Right lobe of liver (tissue), 4 donors: ENCODE results near the gene INPP4B.

Source experiments
- POLR2A ChIP-seq: fragments of 450-650 bp; IDR thresholded peaks from one replicate; pipeline ENCODE4 v1.6.1; 2017; ENCODE audit warnings: antibody characterized with exemption, mild to moderate bottlenecking
- TF ChIP-seq, protein P1 (sequence below), 4 donors: fragments of 200-600 bp in 3 of 4; fragments of 450-650 bp in 1 of 4; IDR thresholded peaks; one replicate each; pipeline versions ENCODE4 v1.5.1 to v1.8.0; 2016 to 2022; ENCODE audit warnings: antibody characterized with exemption in 4 of 4, mild to moderate bottlenecking in 2 of 4
- donor health status: DM: no; HTN: no; CAD: no.
- donor health status: DM: no; HTN: no; CAD: no.
- donor health status: DM: no; HTN: yes; CAD: no.

DNA sequence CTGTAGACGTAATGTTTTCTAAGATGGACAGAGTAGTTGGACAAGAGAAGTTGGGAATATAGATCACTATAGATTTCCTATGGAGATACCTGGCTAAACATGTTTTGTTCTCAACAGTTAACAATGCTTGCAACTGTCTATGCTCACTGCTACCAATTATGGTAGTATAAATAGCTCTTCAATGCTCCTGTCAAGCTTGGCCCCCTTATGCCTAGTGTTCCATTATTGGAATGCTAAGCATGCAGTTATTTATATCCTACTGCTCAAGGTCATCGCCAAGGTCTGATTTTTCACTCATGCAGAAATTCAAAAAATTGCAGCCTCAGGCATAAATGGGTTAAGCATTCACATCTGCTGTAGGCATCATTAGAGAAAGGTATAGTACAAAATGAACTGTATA, 690.8 kb downstream of the INPP4B start:
- TF ChIP-seq, protein P1, sequence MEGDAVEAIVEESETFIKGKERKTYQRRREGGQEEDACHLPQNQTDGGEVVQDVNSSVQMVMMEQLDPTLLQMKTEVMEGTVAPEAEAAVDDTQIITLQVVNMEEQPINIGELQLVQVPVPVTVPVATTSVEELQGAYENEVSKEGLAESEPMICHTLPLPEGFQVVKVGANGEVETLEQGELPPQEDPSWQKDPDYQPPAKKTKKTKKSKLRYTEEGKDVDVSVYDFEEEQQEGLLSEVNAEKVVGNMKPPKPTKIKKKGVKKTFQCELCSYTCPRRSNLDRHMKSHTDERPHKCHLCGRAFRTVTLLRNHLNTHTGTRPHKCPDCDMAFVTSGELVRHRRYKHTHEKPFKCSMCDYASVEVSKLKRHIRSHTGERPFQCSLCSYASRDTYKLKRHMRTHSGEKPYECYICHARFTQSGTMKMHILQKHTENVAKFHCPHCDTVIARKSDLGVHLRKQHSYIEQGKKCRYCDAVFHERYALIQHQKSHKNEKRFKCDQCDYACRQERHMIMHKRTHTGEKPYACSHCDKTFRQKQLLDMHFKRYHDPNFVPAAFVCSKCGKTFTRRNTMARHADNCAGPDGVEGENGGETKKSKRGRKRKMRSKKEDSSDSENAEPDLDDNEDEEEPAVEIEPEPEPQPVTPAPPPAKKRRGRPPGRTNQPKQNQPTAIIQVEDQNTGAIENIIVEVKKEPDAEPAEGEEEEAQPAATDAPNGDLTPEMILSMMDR (IDR thresholded peaks at IDR 0.05) = no peak
- TF ChIP-seq POLR2A = no peak
